SK-N-SH treated with all-trans-retinoic acid at 6 μM for 48 hours (cell line): Measurements from ENCODE around the gene KIAA0513.
"Not testable (repeated sequence)": the region's sequence is repeated elsewhere in the genome, so short reads cannot be mapped to it uniquely, and the experiment has no call there.

Experiments used
- ARNTL ChIP-seq: fragments of 450-650 bp; formaldehyde crosslinking; IDR thresholded peaks from 2 replicates; pipeline ENCODE4 v1.5.0; 2020; ENCODE audit warnings: low read depth, mild to moderate bottlenecking, moderate library complexity, borderline replicate concordance
- BACH2 ChIP-seq: fragments of 250-450 bp; sonication (Bioruptor Pico); IDR thresholded peaks from 2 replicates; pipeline ENCODE4 v1.9.0; 2021; ENCODE audit warnings: mild to moderate bottlenecking, borderline replicate concordance
- CSDC2 ChIP-seq: fragments of 250-450 bp; sonication (Bioruptor Pico); IDR thresholded peaks from 2 replicates; pipeline ENCODE4 v1.5.0; 2020; ENCODE audit warnings: mild to moderate bottlenecking, moderate library complexity
- CSRNP3 ChIP-seq: fragments of 250-450 bp; sonication (Bioruptor Pico); IDR thresholded peaks from 2 replicates; pipeline ENCODE4 v1.5.1; 2021; ENCODE audit warnings: mild to moderate bottlenecking, moderate library complexity
- ESRRG ChIP-seq: fragments of 250-450 bp; sonication (Bioruptor Pico); IDR thresholded peaks from 2 replicates; pipeline ENCODE4 v1.6.1; 2021; ENCODE audit warnings: mild to moderate bottlenecking
- PATZ1 ChIP-seq: fragments of 250-450 bp; sonication (Bioruptor Pico); IDR thresholded peaks from 2 replicates; pipeline ENCODE4 v1.8.0; 2020; ENCODE audit warnings: mild to moderate bottlenecking, moderate library complexity, borderline replicate concordance
- RARB ChIP-seq: fragments of 250-450 bp; sonication (Bioruptor Pico); IDR thresholded peaks from 2 replicates; pipeline ENCODE4 v1.8.0; 2021; ENCODE audit warnings: mild to moderate bottlenecking, moderate library complexity
- TCF4 ChIP-seq: fragments of 250-450 bp; sonication (Bioruptor Pico); IDR thresholded peaks from 2 replicates; pipeline ENCODE4 v1.8.0; 2021; ENCODE audit warnings: mild to moderate bottlenecking, moderate library complexity, borderline replicate concordance
- TOX ChIP-seq: fragments of 250-450 bp; sonication (Bioruptor Pico); IDR thresholded peaks from 2 replicates; pipeline ENCODE4 v1.8.0; 2021; ENCODE audit warnings: mild to moderate bottlenecking, moderate library complexity, borderline replicate concordance
- ZC3H10 ChIP-seq: fragments of 250-450 bp; sonication (Bioruptor Pico); IDR thresholded peaks from 2 replicates; pipeline ENCODE4 v1.5.1; 2021; ENCODE audit warnings: mild to moderate bottlenecking, moderate library complexity
- ZFP3 ChIP-seq: fragments of 250-450 bp; sonication (Bioruptor Pico); IDR thresholded peaks from 2 replicates; pipeline ENCODE4 v1.5.0; 2020; ENCODE audit warnings: mild to moderate bottlenecking, moderate library complexity
- ZNF70 ChIP-seq: fragments of 450-650 bp; formaldehyde crosslinking; IDR thresholded peaks from 2 replicates; pipeline ENCODE4 v1.5.0; 2020; ENCODE audit warnings: mild to moderate bottlenecking, moderate library complexity
- ZNF8 ChIP-seq: fragments of 450-650 bp; formaldehyde crosslinking; IDR thresholded peaks from 2 replicates; pipeline ENCODE4 v1.5.0; 2020; ENCODE audit warnings: mild to moderate bottlenecking, moderate library complexity

- TF ChIP-seq BACH2; ESRRG; CSDC2 (CRISPR knock-in tag); PATZ1; ZFP3; TOX (CRISPR knock-in tag); TCF4 (CRISPR knock-in tag); ARNTL; CSRNP3 (CRISPR knock-in tag); RARB (CRISPR knock-in tag); ZNF8 (CRISPR knock-in tag); ZC3H10 (CRISPR knock-in tag); ZNF70: not testable (repeated sequence)
These were observed 26.7 kb downstream of the KIAA0513 start for GRCh38 chr16:85054321-85054720.
